K562 (cell line): ENCODE results near the gene ADAD1. TPM values are rescaled to one million over a fixed set of nuclear protein-coding genes. Genes with fewer than 3 reads are reported as not detected.

ENCODE experiments used
- ARID2 ChIP-seq: fragments of 450-650 bp; IDR thresholded peaks from 2 replicates; pipeline ENCODE4 v1.6.1; 2017; ENCODE audit warnings: antibody characterized with exemption, mild to moderate bottlenecking
- ARID4B ChIP-seq: sonication (generic); formaldehyde crosslinking; IDR thresholded peaks from 2 replicates; pipeline ENCODE4 v1.8.0; 2022; ENCODE audit warnings: mild to moderate bottlenecking, missing genetic modification reagents
- CBFA2T2 ChIP-seq: fragments of 450-650 bp; conservative IDR thresholded peaks from 2 replicates; pipeline ENCODE4 v1.6.1; 2017; ENCODE audit warnings: mild to moderate bottlenecking
- CHCHD3 ChIP-seq: fragments of 250-450 bp; sonication (Bioruptor Pico); IDR thresholded peaks from 2 replicates; pipeline ENCODE4 v2.1.2; 2022; ENCODE audit warnings: mild to moderate bottlenecking
- FOXK2 ChIP-seq, 2 experiments: fragments of 450-650 bp; IDR thresholded peaks in 1 of 2; conservative IDR thresholded peaks in 1 of 2; 2 replicates each; pipeline ENCODE4 v1.6.1; 2016; ENCODE audit warnings: low read depth in 2 of 2, mild to moderate bottlenecking in 1 of 2
- HMG20B ChIP-seq: fragments of 250-450 bp; sonication (Bioruptor Pico); IDR thresholded peaks from 2 replicates; pipeline ENCODE4 v1.5.0; 2021; ENCODE audit warnings: mild to moderate bottlenecking
- HMGXB4 ChIP-seq: sonication (generic); formaldehyde crosslinking; IDR thresholded peaks from 2 replicates; pipeline ENCODE4 v1.8.1; 2023; ENCODE audit warnings: mild to moderate bottlenecking, missing genetic modification reagents
- MAFG ChIP-seq: fragments of 450-650 bp; conservative IDR thresholded peaks from 2 replicates; pipeline ENCODE4 v1.6.1; 2016; ENCODE audit warnings: missing genetic modification characterization, missing compliant biosample characterization
- NCOR1 ChIP-seq: fragments of 450-650 bp; IDR thresholded peaks from 2 replicates; pipeline ENCODE4 v1.6.1; 2016; ENCODE audit warnings: mild to moderate bottlenecking, moderate library complexity
- NEUROD1 ChIP-seq: fragments of 150-350 bp; IDR thresholded peaks from 2 replicates; pipeline ENCODE4 v1.6.1; 2014; ENCODE audit warnings: borderline replicate concordance, low read length, low read depth; ENCODE audit not compliant: partially characterized antibody
- NFE2 ChIP-seq: IDR thresholded peaks from 2 replicates; pipeline ENCODE4 v1.6.1; 2014; ENCODE audit warnings: antibody characterized with exemption, low read depth
- NFE2L1 ChIP-seq: fragments of 450-650 bp; IDR thresholded peaks from 2 replicates; pipeline ENCODE4 v1.6.1; 2016; ENCODE audit warnings: missing genetic modification characterization, low read depth, mild to moderate bottlenecking, missing compliant biosample characterization, moderate library complexity, borderline replicate concordance
- NFIC ChIP-seq: fragments of 450-650 bp; IDR thresholded peaks from 2 replicates; pipeline ENCODE4 v1.6.1; 2017; ENCODE audit warnings: mild to moderate bottlenecking, inconsistent platforms
- POLR2AphosphoS2 ChIP-seq: IDR thresholded peaks from 2 replicates; pipeline ENCODE4 v1.6.1; 2012; ENCODE audit warnings: low read length, improper control_type of control experiment
- RBFOX2 ChIP-seq: fragments of 200-400 bp; formaldehyde crosslinking; IDR thresholded peaks from 2 replicates; pipeline ENCODE4 v1.6.1; 2017; ENCODE audit warnings: low read depth, mild to moderate bottlenecking, low read length, moderate library complexity
- RNF2 ChIP-seq: sonication (generic); IDR thresholded peaks from 2 replicates; pipeline ENCODE4 v1.6.1; 2016
- TCF3 ChIP-seq: sonication (generic); formaldehyde crosslinking; IDR thresholded peaks from 2 replicates; pipeline ENCODE4 v1.4.0; 2020; ENCODE audit warnings: mild to moderate bottlenecking, missing genetic modification reagents
- TFAP4 ChIP-seq: sonication (generic); formaldehyde crosslinking; IDR thresholded peaks from 2 replicates; pipeline ENCODE4 v1.8.0; 2022; ENCODE audit warnings: missing genetic modification reagents, mild to moderate bottlenecking, moderate library complexity, borderline replicate concordance
- XRCC4 ChIP-seq: IDR thresholded peaks from one replicate; pipeline ENCODE4 v1.6.1; 2011; ENCODE audit not compliant: insufficient read depth, insufficient read length; ENCODE audit errors: extremely low read depth
- YY1 ChIP-seq, 3 experiments: IDR thresholded peaks; 2 replicates each; pipeline ENCODE4 v1.6.1; 2011; ENCODE audit warnings: low read length in 2 of 3, mild to moderate bottlenecking in 2 of 3, moderate library complexity in 2 of 3, borderline replicate concordance in 1 of 3, control low read depth in 1 of 3, low read depth in 1 of 3; ENCODE audit not compliant: insufficient read depth in 3 of 3, insufficient replicate concordance in 2 of 3, control insufficient read depth in 1 of 3, insufficient read length in 1 of 3; ENCODE audit errors: extremely low read depth in 1 of 3
- ZNF121 ChIP-seq: sonication (generic); formaldehyde crosslinking; conservative IDR thresholded peaks from 2 replicates; pipeline ENCODE4 v1.8.0; 2022; ENCODE audit warnings: missing genetic modification reagents
- ZNF316 ChIP-seq: fragments of 450-650 bp; IDR thresholded peaks from 2 replicates; pipeline ENCODE4 v1.6.1; 2016
- polyA plus RNA-seq, 8 experiments: library from polyadenylated mRNA; depleted of rRNA in 4 of 8; stranded (reverse) in 5 of 8; unstranded in 3 of 8; fragments of >200 nt; fragmentation: Nextera tagmentation in 2 of 8; fragmentation: Illumina TruSeq in 1 of 8; extraction: Ambion mirVana in 2 of 8; extraction: Trizol in 1 of 8; gene quantifications; 2 replicates each; pipeline versions ENCODE4 v1.2.1 to v1.2.3, GENCODE V29; 2011 to 2014; ENCODE audit warnings: inconsistent platforms in 1 of 8, missing spikeins in 1 of 8
- total RNA-seq, 7 experiments: library from RNA; depleted of rRNA in 6 of 7; stranded (reverse); fragments of >200 nt in 6 of 7; fragmentation: Illumina TruSeq in 2 of 7; extraction: Trizol in 2 of 7; gene quantifications; 2 replicates each; pipeline versions ENCODE4 v1.2.1 to v1.2.3, GENCODE V29; 2011 to 2021; ENCODE audit warnings: low replicate concordance in 1 of 7

The ADAD1 gene
- total and polyA plus RNA-seq, 9 of the 15 experiments (the other 6 are each of a cell fraction or from before 2014, with no cell fraction given) = not detected

GRCh38 chr4:122364700-122365404, 14.0 kb upstream of the ADAD1 start (continued):
- TF ChIP-seq NFE2 (peak; percentile 61), ARID4B (no peak), RNF2 (no peak), CHCHD3 (CRISPR knock-in tag) (no peak), TFAP4 (CRISPR knock-in tag) (no peak), NEUROD1 (no peak), YY1 (IDR thresholded peaks at IDR 0.05; ENCODE audit: borderline replicate concordance in 1 of 3, control insufficient read depth in 1 of 3, extremely low read depth in 1 of 3, insufficient read depth in 3 of 3, insufficient read length in 1 of 3, insufficient replicate concordance in 2 of 3, low read depth in 1 of 3, low read length in 2 of 3) (peak in 2 of 3 experiments; percentile 52 to 90), RBFOX2 (0 out of 2 replicates have a peak, but pooled peaks have one; percentile 19), MAFG (peak; percentile 76), HMG20B (CRISPR knock-in tag) (no peak), NFE2L1 (tag) (no peak), CBFA2T2 (peak; percentile 32), NCOR1 (0 out of 2 replicates have a peak, but pooled peaks have one; percentile 7), ARID2 (no peak), POLR2AphosphoS2 (no peak), FOXK2 (conservative IDR thresholded peaks at IDR 0.05 in 1 of 2, IDR thresholded peaks at IDR 0.05 in 1 of 2; ENCODE audit: low read depth in 2 of 2) (peak; percentile 81 to 82), TCF3 (CRISPR knock-in tag) (no peak; the same call in 1 of the 2 replicates), XRCC4 (no peak), ZNF316 (peak; percentile 97), HMGXB4 (no peak), NFIC (0 out of 2 replicates have a peak, but pooled peaks have one; percentile 5), ZNF121 (CRISPR knock-in tag) (no peak)
